Measurements from ENCODE around the gene CHRNB2.

DNA sequence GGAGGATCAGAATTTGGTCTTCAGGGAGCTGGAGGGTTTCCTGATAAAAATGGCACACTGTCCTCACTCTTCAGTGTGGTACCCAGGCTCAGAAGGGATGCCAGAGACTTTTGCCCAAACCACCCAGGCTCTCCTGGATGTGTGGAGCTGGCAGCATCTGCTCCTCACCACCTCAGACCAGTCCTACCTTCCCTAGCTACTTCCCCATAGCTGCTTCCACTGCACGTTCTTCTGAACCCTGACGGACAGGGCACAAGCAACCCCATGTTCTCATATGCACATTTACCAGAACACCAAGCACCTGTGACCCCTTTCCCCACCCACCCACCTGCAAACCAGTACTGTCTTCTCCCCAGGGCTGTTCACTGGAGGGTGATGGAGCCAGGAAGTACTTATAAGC lies 35.7 kb downstream of the CHRNB2 start:
- TF ChIP-seq, protein P1, sequence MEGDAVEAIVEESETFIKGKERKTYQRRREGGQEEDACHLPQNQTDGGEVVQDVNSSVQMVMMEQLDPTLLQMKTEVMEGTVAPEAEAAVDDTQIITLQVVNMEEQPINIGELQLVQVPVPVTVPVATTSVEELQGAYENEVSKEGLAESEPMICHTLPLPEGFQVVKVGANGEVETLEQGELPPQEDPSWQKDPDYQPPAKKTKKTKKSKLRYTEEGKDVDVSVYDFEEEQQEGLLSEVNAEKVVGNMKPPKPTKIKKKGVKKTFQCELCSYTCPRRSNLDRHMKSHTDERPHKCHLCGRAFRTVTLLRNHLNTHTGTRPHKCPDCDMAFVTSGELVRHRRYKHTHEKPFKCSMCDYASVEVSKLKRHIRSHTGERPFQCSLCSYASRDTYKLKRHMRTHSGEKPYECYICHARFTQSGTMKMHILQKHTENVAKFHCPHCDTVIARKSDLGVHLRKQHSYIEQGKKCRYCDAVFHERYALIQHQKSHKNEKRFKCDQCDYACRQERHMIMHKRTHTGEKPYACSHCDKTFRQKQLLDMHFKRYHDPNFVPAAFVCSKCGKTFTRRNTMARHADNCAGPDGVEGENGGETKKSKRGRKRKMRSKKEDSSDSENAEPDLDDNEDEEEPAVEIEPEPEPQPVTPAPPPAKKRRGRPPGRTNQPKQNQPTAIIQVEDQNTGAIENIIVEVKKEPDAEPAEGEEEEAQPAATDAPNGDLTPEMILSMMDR (conservative IDR thresholded peaks at IDR 0.05), result no peak
- no peak for TF ChIP-seq EZH2 (IDR thresholded peaks at IDR 0.05; ENCODE audit: low read depth)
